IPS-15b (cell line): Measurements from ENCODE around the gene NKX6-2.
"Not testable (repeated sequence)": the region's sequence is repeated elsewhere in the genome, so short reads cannot be mapped to it uniquely, and the experiment has no call there.

Source experiments
- H3K27me3 ChIP-seq: one replicate; pipeline ENCODE4 v1.6.1; 2013; ENCODE audit warnings: low read length; ENCODE audit not compliant: control insufficient read depth, insufficient read depth
- H3K36me3 ChIP-seq: one replicate; pipeline ENCODE4 v1.6.1; 2013; ENCODE audit warnings: low read length; ENCODE audit not compliant: control insufficient read depth, insufficient read depth
- H3K4me1 ChIP-seq: one replicate; pipeline ENCODE4 v1.6.1; 2013; ENCODE audit warnings: mild to moderate bottlenecking, low read length; ENCODE audit not compliant: control insufficient read depth, insufficient read depth
- H3K4me3 ChIP-seq: one replicate; pipeline ENCODE4 v1.5.1; 2013; ENCODE audit warnings: low read depth, low read length
- H3K9ac ChIP-seq: one replicate; pipeline ENCODE4 v1.6.1; 2013; ENCODE audit warnings: low read depth, mild to moderate bottlenecking, low read length
- H3K9me3 ChIP-seq: one replicate; pipeline ENCODE4 v1.6.1; 2013; ENCODE audit warnings: mild to moderate bottlenecking, low read length; ENCODE audit not compliant: control insufficient read depth, insufficient read depth

NKX6-2 gene

GRCh38 chr10:132745971-132746370 is 40.0 kb downstream of the NKX6-2 start:
- H3K9ac ChIP-seq: no peak overlapping the region
- no peaks in the 10 kb centered on the region for H3K9me3 ChIP-seq
- H3K4me1 ChIP-seq: no peaks in the 10 kb centered on the region
- no peaks in the 10 kb centered on the region for H3K27me3 ChIP-seq
- H3K36me3 ChIP-seq: no peaks in the 10 kb centered on the region
- no peak overlapping the region for H3K4me3 ChIP-seq

- Histone ChIP-seq H3K9me3 (no peaks in the 10 kb centered on the region), H3K4me3 (no peak overlapping the region), H3K36me3 (no peaks in the 10 kb centered on the region), H3K4me1 (no peaks in the 10 kb centered on the region), H3K27me3 (no peaks in the 10 kb centered on the region), H3K9ac (no peak overlapping the region)
These were observed 40.4 kb downstream of the NKX6-2 start for GRCh38 chr10:132745511-132745910.

- Histone ChIP-seq H3K27me3 (no peaks in the 10 kb centered on the region), H3K4me3 (no peak overlapping the region), H3K36me3 (no peaks in the 10 kb centered on the region), H3K9ac (no peak overlapping the region), H3K4me1 (no peaks in the 10 kb centered on the region), H3K9me3 (no peaks in the 10 kb centered on the region)
These were observed 41.1 kb downstream of the NKX6-2 start for GRCh38 chr10:132744839-132745238.

GRCh38 chr10:132743925-132744490 is 41.9 kb downstream of the NKX6-2 start:
- Histone ChIP-seq H3K27me3 (no peaks in the 10 kb centered on the region), H3K9me3 (no peaks in the 10 kb centered on the region), H3K9ac (no peak overlapping the region), H3K4me3 (no peak overlapping the region), H3K4me1 (no peaks in the 10 kb centered on the region), H3K36me3 (no peaks in the 10 kb centered on the region)

- not testable (repeated sequence) for H3K27me3 ChIP-seq, H3K36me3 ChIP-seq, H3K9ac ChIP-seq, H3K9me3 ChIP-seq, H3K4me3 ChIP-seq, H3K4me1 ChIP-seq
These were observed 42.6 kb downstream of the NKX6-2 start for GRCh38 chr10:132743196-132743924.

GRCh38 chr10:132742837-132743194 is 43.1 kb downstream of the NKX6-2 start:
- no peaks in the 10 kb centered on the region for H3K9me3 ChIP-seq

GRCh38 chr10:132742167-132742836 is 43.6 kb downstream of the NKX6-2 start:
- H3K9ac ChIP-seq: no peak overlapping the region
- H3K27me3 ChIP-seq: no peaks in the 10 kb centered on the region
- no peak overlapping the region for H3K4me3 ChIP-seq
- no peaks in the 10 kb centered on the region for H3K9me3 ChIP-seq
- H3K4me1 ChIP-seq: no peaks in the 10 kb centered on the region
- H3K36me3 ChIP-seq: no peaks in the 10 kb centered on the region

More at GRCh38 chr10:132742837-132743194, 43.1 kb downstream of the NKX6-2 start:
- Histone ChIP-seq H3K9ac (no peak overlapping the region), H3K4me3 (no peak overlapping the region), H3K27me3 (no peaks in the 10 kb centered on the region), H3K4me1 (no peaks in the 10 kb centered on the region), H3K36me3 (no peaks in the 10 kb centered on the region)

GRCh38 chr10:132740588-132740987 is 45.4 kb downstream of the NKX6-2 start:
- peaks cover 2% of the 10 kb centered on the region for H3K36me3 ChIP-seq
- no peak overlapping the region for H3K4me3 ChIP-seq
- no peaks in the 10 kb centered on the region for H3K9me3 ChIP-seq
- H3K4me1 ChIP-seq: no peaks in the 10 kb centered on the region
- no peak overlapping the region for H3K9ac ChIP-seq
- H3K27me3 ChIP-seq: no peaks in the 10 kb centered on the region

- H3K9me3 ChIP-seq: no peaks in the 10 kb centered on the region
- H3K36me3 ChIP-seq: peaks cover 2% of the 10 kb centered on the region
These were observed 46.7 kb downstream of the NKX6-2 start for GRCh38 chr10:132739225-132739613.

GRCh38 chr10:132738454-132739224 is 47.3 kb downstream of the NKX6-2 start:
- Histone ChIP-seq H3K4me3 (no peak overlapping the region), H3K9ac (no peak overlapping the region), H3K27me3 (no peaks in the 10 kb centered on the region), H3K36me3 (peaks cover 2% of the 10 kb centered on the region), H3K9me3 (no peaks in the 10 kb centered on the region), H3K4me1 (no peaks in the 10 kb centered on the region)

More at GRCh38 chr10:132739225-132739613, 46.7 kb downstream of the NKX6-2 start:
- Histone ChIP-seq H3K9ac (no peak overlapping the region), H3K4me1 (no peaks in the 10 kb centered on the region), H3K4me3 (no peak overlapping the region), H3K27me3 (no peaks in the 10 kb centered on the region)

- Histone ChIP-seq H3K9me3 (no peaks in the 10 kb centered on the region), H3K27me3 (no peaks in the 10 kb centered on the region), H3K9ac (no peak overlapping the region), H3K4me1 (no peaks in the 10 kb centered on the region), H3K4me3 (no peak overlapping the region), H3K36me3 (peaks cover 2% of the 10 kb centered on the region)
These were observed 48.4 kb downstream of the NKX6-2 start for GRCh38 chr10:132737390-132738048.
